Lung (tissue), 12 donors: ENCODE results near the gene SMARCC2. TPM values are rescaled to one million over a fixed set of nuclear protein-coding genes. Genes with fewer than 3 reads are reported as not detected.

ENCODE experiments used
- ATAC-seq: fragments of 200-7000 bp; cut with Tn5 transposase; one replicate; pipeline ENCODE4 v1.9.1; 2020; ENCODE audit warnings: moderate number of reproducible peaks; ENCODE audit not compliant: insufficient read depth, low FRiP score
- DNase-seq, 3 donors: peaks; one replicate each; pipeline ENCODE4 v3.0.0-alpha.2; 2013 to 2017
- H3K27ac ChIP-seq, 2 donors: one replicate each; pipeline ENCODE4 v1.5.1; 2013; ENCODE audit warnings: mild to moderate bottlenecking in 2 of 2, moderate library complexity in 2 of 2, control low read depth in 1 of 2, inconsistent platforms in 1 of 2, low read depth in 1 of 2, low read length in 1 of 2
- H3K27me3 ChIP-seq, 3 donors: one replicate each; pipeline ENCODE4 v1.5.1; 2013; ENCODE audit warnings: low read length in 2 of 3; ENCODE audit not compliant: control insufficient read depth in 3 of 3, insufficient read depth in 3 of 3
- H3K36me3 ChIP-seq, 4 donors: one replicate each; pipeline ENCODE4 v1.5.1; 2013; ENCODE audit warnings: low read length in 4 of 4, mild to moderate bottlenecking in 1 of 4, moderate library complexity in 1 of 4; ENCODE audit not compliant: control insufficient read depth in 4 of 4, insufficient read depth in 4 of 4
- H3K4me1 ChIP-seq, 5 donors: one replicate each; pipeline ENCODE4 v1.5.1; 2013; ENCODE audit warnings: low read length in 5 of 5, mild to moderate bottlenecking in 2 of 5, moderate library complexity in 1 of 5; ENCODE audit not compliant: control insufficient read depth in 5 of 5, insufficient read depth in 5 of 5
- H3K4me3 ChIP-seq: one replicate; pipeline ENCODE4 v1.5.1; 2013; ENCODE audit warnings: mild to moderate bottlenecking, control low read depth, moderate library complexity
- H3K9ac ChIP-seq, 2 donors: one replicate each; pipeline ENCODE4 v1.5.1; 2013; ENCODE audit warnings: low read length in 2 of 2, control low read depth in 1 of 2; ENCODE audit not compliant: insufficient read depth in 1 of 2
- H3K9me3 ChIP-seq, 4 donors: one replicate each; pipeline ENCODE4 v1.5.1; 2013; ENCODE audit warnings: low read length in 3 of 4, mild to moderate bottlenecking in 1 of 4, moderate library complexity in 1 of 4; ENCODE audit not compliant: control insufficient read depth in 4 of 4, insufficient read depth in 3 of 4
- CTCF ChIP-seq: IDR thresholded peaks from 2 replicates; pipeline ENCODE4 v1.5.1; 2012; ENCODE audit warnings: mild to moderate bottlenecking; ENCODE audit errors: control extremely low read depth, extremely low read depth
- WGBS, 2 donors: extraction: QIAGEN DNeasy Blood & Tissue Kit; methylation state at CpG; one replicate each; pipeline ENCODE4 v1.1.7; 2013; 5-methylcytosine and 5-hydroxymethylcytosine counted together
- polyA plus RNA-seq, 2 donors: library from polyadenylated mRNA; stranded (reverse); fragments of 200-250 nt; gene quantifications; one replicate each; pipeline ENCODE4 v1.2.1, GENCODE V29; 2013
- total RNA-seq, 2 donors: library from RNA; depleted of rRNA in 1 of 2; stranded (reverse); fragments of >200 nt in 1 of 2; gene quantifications; one replicate each; pipeline ENCODE4 v1.2.1, GENCODE V29; 2014 to 2021
- donor health status: control.
- donor health status: control.
- donor health status: Bipolar disorder and iron deficiency.
- donor health status: healthy.
- donor health status: DM: yes; HTN: yes; CAD: no.

The SMARCC2 gene
- total and polyA plus RNA-seq, 4 donors, result 23.9 to 97.5 (median 47.7) TPM

GRCh38 chr12:56126732-56127239 lies 62.5 kb downstream of the SMARCC2 start:
- no peak for TF ChIP-seq CTCF
- DNase-seq (peak in 1 of 3 donors; percentile 27), ATAC-seq (no peak)
- peaks cover 0 to 27% (median 17%) of the 10 kb centered on the region in 5 donors for H3K4me1 ChIP-seq
- no peak overlapping the region for H3K4me3 ChIP-seq
- H3K36me3 ChIP-seq, result peaks cover 0 to 17% (median 14%) of the 10 kb centered on the region in 4 donors
- WGBS, 2 donors, result 18 to 40% methylated on average over 3 of the region's 3 CpGs
- no peaks in the 10 kb centered on the region for H3K9me3 ChIP-seq
- H3K27me3 ChIP-seq, result no peaks in the 10 kb centered on the region
- H3K27ac ChIP-seq, result peak overlapping the region; percentile 59 to 75
- H3K9ac ChIP-seq, result peak overlapping the region in 1 of 2 donors; percentile 84

- TF ChIP-seq CTCF, result no peak
- ATAC-seq, result no peak
- no peaks in the 10 kb centered on the region for H3K27me3 ChIP-seq
- H3K9me3 ChIP-seq, result no peaks in the 10 kb centered on the region
- H3K4me3 ChIP-seq, result no peak overlapping the region
- no peak overlapping the region for H3K27ac ChIP-seq
- peaks cover 0 to 29% (median 18%) of the 10 kb centered on the region in 5 donors for H3K4me1 ChIP-seq
- WGBS, 2 donors, result 67 to 73% methylated on average over 4 of the region's 4 CpGs
- peaks cover 0 to 16% (median 7%) of the 10 kb centered on the region in 4 donors for H3K36me3 ChIP-seq
- no peak overlapping the region for H3K9ac ChIP-seq
- DNase-seq, result no peak
These were observed 65.2 kb downstream of the SMARCC2 start for GRCh38 chr12:56124133-56124532.

- no peak overlapping the region for H3K27ac ChIP-seq
- peaks cover 0 to 16% (median 7%) of the 10 kb centered on the region in 4 donors for H3K36me3 ChIP-seq
- H3K27me3 ChIP-seq, result no peaks in the 10 kb centered on the region
- ATAC-seq (no peak), DNase-seq (no peak)
- H3K9me3 ChIP-seq, result no peaks in the 10 kb centered on the region
- TF ChIP-seq CTCF, result no peak
- no peak overlapping the region for H3K9ac ChIP-seq
- peaks cover 0 to 39% (median 18%) of the 10 kb centered on the region in 5 donors for H3K4me1 ChIP-seq
- 88 to 93% methylated on average over 2 of the region's 2 CpGs for WGBS, 2 donors
- H3K4me3 ChIP-seq, result no peak overlapping the region
These were observed 66.6 kb downstream of the SMARCC2 start for GRCh38 chr12:56122637-56123036.
